SK-N-SH treated with all-trans-retinoic acid at 6 μM for 48 hours (cell line): ENCODE measurements around the gene PHACTR3.

Experiments used
- CREB5 ChIP-seq: fragments of 250-450 bp; sonication (Bioruptor Pico); IDR thresholded peaks from 2 replicates; pipeline ENCODE4 v1.5.1; 2020; ENCODE audit warnings: low read depth, mild to moderate bottlenecking, moderate library complexity
- ESRRG ChIP-seq: fragments of 250-450 bp; sonication (Bioruptor Pico); IDR thresholded peaks from 2 replicates; pipeline ENCODE4 v1.6.1; 2021; ENCODE audit warnings: mild to moderate bottlenecking
- RARB ChIP-seq: fragments of 250-450 bp; sonication (Bioruptor Pico); IDR thresholded peaks from 2 replicates; pipeline ENCODE4 v1.8.0; 2021; ENCODE audit warnings: mild to moderate bottlenecking, moderate library complexity
- ZFP3 ChIP-seq: fragments of 250-450 bp; sonication (Bioruptor Pico); IDR thresholded peaks from 2 replicates; pipeline ENCODE4 v1.5.0; 2020; ENCODE audit warnings: mild to moderate bottlenecking, moderate library complexity
- ZNF565 ChIP-seq: fragments of 450-650 bp; formaldehyde crosslinking; conservative IDR thresholded peaks from 2 replicates; pipeline ENCODE4 v1.5.0; 2020; ENCODE audit warnings: low read depth, mild to moderate bottlenecking, moderate library complexity
- ZNF70 ChIP-seq: fragments of 450-650 bp; formaldehyde crosslinking; IDR thresholded peaks from 2 replicates; pipeline ENCODE4 v1.5.0; 2020; ENCODE audit warnings: mild to moderate bottlenecking, moderate library complexity
- TF ChIP-seq, protein P1 (sequence below): fragments of 250-450 bp; sonication (Bioruptor Pico); IDR thresholded peaks from 2 replicates; pipeline ENCODE4 v1.5.1; 2021; ENCODE audit warnings: mild to moderate bottlenecking, moderate library complexity

- TF ChIP-seq CREB5 (CRISPR knock-in tag) (no peak), ZNF70 (CRISPR knock-in tag) (no peak), RARB (CRISPR knock-in tag) (no peak), ESRRG (no peak), ZFP3 (CRISPR knock-in tag) (no peak), ZNF565 (CRISPR knock-in tag) (no peak)
- TF ChIP-seq, protein P1, sequence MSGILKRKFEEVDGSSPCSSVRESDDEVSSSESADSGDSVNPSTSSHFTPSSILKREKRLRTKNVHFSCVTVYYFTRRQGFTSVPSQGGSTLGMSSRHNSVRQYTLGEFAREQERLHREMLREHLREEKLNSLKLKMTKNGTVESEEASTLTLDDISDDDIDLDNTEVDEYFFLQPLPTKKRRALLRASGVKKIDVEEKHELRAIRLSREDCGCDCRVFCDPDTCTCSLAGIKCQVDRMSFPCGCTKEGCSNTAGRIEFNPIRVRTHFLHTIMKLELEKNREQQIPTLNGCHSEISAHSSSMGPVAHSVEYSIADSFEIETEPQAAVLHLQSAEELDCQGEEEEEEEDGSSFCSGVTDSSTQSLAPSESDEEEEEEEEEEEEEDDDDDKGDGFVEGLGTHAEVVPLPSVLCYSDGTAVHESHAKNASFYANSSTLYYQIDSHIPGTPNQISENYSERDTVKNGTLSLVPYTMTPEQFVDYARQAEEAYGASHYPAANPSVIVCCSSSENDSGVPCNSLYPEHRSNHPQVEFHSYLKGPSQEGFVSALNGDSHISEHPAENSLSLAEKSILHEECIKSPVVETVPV (CRISPR knock-in tag), result no peak
Measured at GRCh38 chr20:59765599-59766177, 161.3 kb downstream of the PHACTR3 start.
